Uterus (tissue), 2 donors: Measurements from ENCODE around the gene SCUBE3.

Experiments used
- CTCF ChIP-seq, 4 experiments: fragments of 200-600 bp in 2 of 4; fragments of 450-650 bp in 2 of 4; sonication (generic) in 2 of 4; IDR thresholded peaks; one replicate each; pipeline ENCODE4 v1.5.1; 2016 to 2019; ENCODE audit warnings: antibody characterized with exemption in 4 of 4, mild to moderate bottlenecking in 2 of 4, moderate library complexity in 1 of 4
- POLR2A ChIP-seq, 2 donors: fragments of 450-650 bp; IDR thresholded peaks; one replicate each; pipeline ENCODE4 v1.6.1; 2016; ENCODE audit warnings: antibody characterized with exemption in 2 of 2, mild to moderate bottlenecking in 1 of 2, moderate library complexity in 1 of 2

GRCh38 chr6:35192301-35192860 is 21.4 kb upstream of the SCUBE3 start:
- TF ChIP-seq CTCF (IDR thresholded peaks at IDR 0.05) (no peak), POLR2A (IDR thresholded peaks at IDR 0.05) (no peak)
